Stimulated activated CD4-positive, alpha-beta T cell treated with anti-CD3 and anti-CD28 coated beads, Interleukin-4, amount 100 ng/mL, for 4 hours (primary cell): ENCODE measurements around the gene TAF12.
"Not testable (repeated sequence)": the region's sequence is repeated elsewhere in the genome, so short reads cannot be mapped to it uniquely, and the experiment has no call there.

ENCODE experiments used
- DNase-seq, 2 experiments: peaks; one replicate each; pipeline ENCODE4 v3.0.0-alpha.2; 2020

TAF12 gene

DNA sequence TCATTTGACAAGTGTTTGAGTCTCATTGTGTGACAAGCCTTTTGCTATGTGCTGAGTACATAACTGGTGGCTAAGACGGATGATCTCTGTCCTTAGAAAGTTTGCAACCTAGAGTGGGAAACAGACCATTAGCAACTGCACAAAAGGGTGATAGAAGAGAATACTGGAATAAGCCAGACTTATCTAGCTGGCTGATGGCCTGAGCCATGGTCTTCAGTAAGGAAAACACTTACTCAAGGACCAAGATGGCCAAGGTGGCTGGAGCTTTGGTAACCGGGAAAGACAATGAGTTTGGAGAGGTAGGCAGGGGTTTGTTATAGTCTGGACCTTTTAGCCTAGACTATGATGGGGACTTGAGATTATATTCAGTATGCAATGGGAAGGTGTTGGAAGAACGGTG, 1.6 kb upstream of the TAF12 start:
- DNase-seq = no peak

DNA sequence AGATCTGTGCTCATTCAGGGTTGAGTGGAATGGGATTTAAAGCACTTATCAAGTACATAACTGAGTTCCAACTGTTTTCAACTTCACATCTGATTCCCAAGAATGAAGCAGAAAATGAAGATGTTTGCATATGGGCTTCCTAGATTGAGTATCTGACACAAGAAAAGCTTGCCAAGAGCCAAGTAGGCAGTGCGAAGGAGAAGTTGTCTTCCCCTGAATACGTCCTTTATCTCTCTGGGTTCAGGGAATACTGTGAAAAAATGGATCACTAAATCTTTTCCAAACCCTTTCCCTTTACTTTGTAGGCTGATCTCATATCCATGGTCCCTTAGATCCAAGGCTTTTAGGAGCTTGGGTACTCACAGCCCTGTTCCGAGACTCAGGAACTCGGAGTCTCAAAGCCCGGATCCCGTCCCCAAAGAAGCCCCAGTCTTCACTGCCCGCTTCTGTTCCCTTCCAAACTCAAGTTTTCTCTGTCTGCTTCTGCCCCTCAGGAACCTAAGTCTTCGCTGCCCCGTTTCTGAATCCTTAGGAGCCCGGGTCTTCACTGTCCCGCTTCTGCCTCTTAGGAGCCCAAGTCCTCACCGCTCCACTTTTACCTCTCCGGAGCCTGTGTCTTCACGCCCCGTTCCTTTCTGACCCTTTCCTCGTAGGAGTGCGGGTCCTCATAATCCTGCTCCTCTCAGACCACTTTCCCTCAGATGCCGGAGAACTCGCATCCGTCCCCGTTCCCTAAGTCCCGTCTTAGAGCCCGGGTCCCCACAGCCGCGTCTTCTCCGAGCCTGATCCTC, 616 bp downstream of the TAF12 start:
- DNase-seq = peak in 1 of 2 experiments; percentile 12

DNA sequence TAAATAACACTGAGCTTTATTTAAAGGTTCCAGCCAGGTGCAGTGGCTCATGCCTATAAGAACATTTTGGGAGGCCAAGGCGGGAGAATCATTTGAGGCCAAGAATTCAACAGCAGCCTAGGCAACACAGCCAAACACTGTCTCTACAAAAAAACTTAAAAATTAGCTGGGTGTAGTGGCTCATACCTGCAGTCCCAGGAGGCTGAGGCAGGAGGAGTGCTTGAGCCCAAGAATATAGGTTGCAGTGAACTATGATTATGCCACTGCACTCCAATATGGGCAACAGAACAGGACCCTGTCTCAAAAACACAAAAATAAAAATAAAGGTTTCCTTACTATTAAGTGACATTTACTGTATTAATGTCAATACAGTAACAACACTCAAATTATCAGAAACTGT, 2.1 kb downstream of the TAF12 start:
- peak in 1 of 2 experiments; percentile 17 for DNase-seq

DNA sequence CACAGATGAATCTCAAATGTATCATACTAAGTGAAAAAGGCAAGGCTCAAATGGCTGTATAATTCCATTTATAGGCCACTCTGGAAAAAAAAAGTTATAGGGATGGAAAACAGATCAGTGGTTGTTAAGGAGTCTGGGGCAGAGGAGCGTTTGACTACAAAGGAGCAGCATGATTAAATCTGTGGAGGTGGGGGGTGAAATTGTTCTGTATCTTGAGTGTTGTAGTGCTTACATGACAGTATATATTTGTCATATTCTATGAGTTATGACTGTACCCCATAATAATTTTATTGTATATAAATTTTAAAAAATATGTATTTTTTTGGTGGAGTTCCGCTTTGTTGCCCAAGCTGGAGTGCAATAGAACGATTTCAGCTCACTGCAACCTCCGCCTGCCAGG, 10.3 kb downstream of the TAF12 start:
- DNase-seq = no peak

- DNase-seq = no peak
Measured at GRCh38 chr1:28631713-28632112, 11.2 kb downstream of the TAF12 start.

DNA sequence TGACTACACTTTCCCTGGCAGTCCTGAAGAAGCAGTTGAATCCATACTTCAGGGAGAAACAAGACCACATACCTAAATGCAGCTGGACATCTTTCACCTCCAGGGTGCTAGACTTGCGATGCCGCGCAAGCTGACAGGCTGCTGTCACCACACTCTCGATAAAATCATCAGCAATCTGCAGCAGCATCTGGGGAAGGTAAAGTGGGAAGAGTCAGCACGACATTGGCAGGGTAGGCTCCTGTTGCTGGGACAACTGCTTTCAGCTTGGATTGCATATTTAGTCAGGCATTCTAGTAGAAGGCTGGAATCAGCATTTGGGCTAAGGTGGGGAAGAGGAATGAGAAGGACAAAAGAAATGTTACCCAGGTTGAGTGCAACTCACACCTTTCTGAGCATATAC, 29.7 kb downstream of the TAF12 start:
- DNase-seq = no peak

- no peak for DNase-seq
Measured at GRCh38 chr1:28606771-28607170, 36.1 kb downstream of the TAF12 start.

DNA sequence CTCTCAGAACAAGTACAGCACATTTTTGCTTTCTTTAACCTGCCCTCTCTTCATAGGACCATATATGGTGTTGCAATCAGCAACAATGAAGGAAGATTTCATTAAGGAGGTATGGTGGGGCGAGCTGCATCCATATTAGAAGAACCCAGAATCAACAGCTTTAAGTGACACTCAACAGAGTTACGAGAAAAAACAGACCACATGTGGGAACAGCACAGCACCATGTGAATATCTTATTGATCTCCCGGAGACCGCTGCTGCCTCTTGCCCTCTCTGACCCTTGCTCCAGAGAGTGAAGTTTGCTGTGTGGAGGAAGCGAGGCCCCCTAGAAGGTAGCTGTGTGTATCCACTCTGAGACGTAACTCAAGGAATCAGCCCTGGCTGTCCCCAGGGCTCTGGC, 37.9 kb downstream of the TAF12 start:
- no peak for DNase-seq

DNA sequence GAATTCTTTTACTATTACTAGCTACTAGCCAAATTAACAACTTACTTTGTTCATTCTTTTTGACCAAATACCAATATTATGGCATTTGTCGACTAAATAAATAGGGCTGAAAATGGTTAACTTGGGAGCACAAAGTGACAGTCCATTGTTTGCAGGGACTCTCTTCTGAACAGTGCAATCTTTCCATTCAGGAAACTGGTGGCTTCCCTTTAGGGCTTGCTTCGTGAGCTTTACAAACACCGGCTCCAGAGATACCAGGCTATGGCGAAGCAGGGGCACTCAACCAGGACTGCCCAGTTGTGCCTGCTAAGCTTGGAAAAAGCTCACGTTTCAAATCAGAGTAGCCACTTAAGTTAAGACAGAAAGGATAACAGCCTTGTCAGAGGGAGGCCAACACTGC, 38.5 kb downstream of the TAF12 start:
- DNase-seq = no peak

- DNase-seq = peak in 1 of 2 experiments; percentile 8
Measured at GRCh38 chr1:28602536-28603439, 40.1 kb downstream of the TAF12 start.

DNA sequence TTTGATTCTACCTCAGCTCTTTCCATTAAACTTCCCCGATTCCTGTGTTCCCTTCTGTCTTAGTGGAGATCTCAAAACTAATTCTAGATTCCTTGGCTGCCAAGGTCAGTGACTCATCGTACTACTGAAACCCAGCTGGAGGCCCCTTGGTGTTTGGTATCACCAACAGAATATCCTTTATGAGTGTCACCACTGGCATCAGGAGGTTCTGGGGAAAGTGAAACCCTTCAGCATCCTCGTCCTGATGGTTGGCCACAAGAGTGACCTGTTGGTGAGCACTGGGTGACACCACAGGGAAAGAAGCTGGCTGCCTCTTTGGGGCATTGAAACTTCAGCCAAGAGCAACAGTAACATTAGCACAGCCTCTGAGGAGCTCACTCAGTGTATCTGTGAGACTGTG, 41.2 kb downstream of the TAF12 start:
- DNase-seq = no peak

- not testable (repeated sequence) for DNase-seq
Measured at GRCh38 chr1:28596276-28596675, 46.6 kb downstream of the TAF12 start.

- DNase-seq = no peak
Measured at GRCh38 chr1:28595412-28596191, 47.3 kb downstream of the TAF12 start.

DNA sequence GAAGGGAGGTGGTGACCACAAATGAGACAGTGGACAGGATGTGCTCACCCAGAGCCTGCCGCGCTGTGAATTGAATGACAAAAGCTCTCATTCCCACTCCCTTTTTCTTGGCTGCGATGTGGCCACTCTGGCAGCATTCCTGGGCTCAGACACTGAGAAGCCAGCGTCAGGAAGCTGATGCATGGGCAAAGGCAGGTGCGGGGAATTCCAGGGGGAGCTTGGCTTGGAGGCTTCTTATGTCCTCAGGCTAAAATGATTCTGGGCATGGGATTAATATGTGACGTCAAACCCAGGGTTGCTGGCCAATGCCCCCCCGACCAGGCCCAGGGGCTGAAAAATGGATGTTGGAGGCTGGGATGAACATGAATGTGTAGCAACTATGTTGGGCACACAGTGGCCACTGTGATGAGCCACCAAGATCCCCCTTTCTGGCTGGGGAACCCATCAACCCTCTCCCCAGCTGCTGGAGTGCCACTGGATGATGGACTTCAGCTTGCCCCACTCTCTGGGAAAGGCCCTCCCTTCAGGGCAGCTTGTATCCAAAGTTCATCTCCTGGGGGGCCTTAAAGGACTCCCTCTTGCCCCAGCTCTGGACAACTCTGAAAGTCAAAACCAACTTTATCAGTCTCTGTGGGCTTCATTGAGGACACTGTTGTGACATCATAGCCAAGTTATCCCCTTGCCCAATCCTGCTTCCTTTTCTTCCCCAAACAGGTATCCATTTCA, 48.0 kb downstream of the TAF12 start:
- not testable (repeated sequence) for DNase-seq

DNA sequence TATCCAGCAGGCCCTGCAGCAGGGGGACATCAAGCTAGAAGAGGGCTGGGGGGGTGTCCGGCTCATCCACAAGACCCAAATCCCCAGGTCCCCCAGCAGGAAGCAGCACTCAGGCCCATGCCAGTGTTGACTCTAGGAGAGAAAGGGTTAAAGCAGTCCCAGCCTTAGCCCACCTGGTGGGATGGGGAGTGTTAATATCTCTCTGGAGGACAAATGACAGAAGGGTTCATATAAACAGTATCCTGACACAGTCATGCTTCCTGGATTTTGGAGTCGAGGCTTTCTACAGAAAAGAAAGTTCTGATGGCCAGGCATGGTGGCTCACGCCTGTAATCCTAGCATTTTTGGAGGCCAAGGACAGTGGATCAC, 48.9 kb downstream of the TAF12 start:
- DNase-seq = not testable (repeated sequence)

DNA sequence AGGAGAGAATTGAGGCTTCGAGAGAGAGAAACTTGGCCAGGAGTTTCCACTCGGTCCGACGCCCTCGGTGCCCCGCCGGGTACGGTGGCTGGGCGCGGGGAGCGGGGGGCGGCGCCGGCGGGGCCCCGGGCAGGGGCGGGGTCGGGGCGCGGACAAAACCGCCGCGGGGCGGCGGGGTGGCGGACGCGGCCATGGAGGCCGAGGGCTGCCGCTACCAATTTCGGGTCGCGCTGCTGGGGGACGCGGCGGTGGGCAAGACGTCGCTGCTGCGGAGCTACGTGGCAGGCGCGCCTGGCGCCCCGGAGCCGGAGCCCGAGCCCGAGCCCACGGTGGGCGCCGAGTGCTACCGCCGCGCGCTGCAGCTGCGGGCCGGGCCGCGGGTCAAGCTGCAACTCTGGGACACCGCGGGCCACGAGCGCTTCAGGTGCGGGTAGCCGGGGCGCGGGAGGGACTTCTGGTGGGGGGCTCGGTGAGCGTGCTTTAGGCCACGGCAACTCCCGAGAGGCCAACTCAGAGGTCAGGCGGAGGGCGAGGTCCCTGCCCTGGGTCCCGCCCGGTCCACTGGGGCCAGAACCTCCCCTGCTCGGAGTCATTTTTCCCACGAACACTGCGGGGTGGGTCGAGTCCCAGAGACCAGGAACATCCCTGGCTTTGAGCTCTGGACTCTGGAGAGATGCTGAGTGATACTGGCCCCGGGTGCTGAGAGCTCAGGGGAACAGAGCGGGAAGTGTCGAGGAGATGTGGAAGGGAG, 50.4 kb downstream of the TAF12 start:
- peak in 1 of 2 experiments; percentile 16 for DNase-seq

GRCh38 chr1:28591708-28592320, 51.1 kb downstream of the TAF12 start, which contains the start of gene RAB42:
RAB42 (plus strand) TSS chr1:28592265; CDS start chr1:28592512, 247 bp downstream.
- DNase-seq = peak in 1 of 2 experiments; percentile 12

GRCh38 chr1:28586585-28587391, 56.1 kb downstream of the TAF12 start:
- not testable (repeated sequence) for DNase-seq

DNA sequence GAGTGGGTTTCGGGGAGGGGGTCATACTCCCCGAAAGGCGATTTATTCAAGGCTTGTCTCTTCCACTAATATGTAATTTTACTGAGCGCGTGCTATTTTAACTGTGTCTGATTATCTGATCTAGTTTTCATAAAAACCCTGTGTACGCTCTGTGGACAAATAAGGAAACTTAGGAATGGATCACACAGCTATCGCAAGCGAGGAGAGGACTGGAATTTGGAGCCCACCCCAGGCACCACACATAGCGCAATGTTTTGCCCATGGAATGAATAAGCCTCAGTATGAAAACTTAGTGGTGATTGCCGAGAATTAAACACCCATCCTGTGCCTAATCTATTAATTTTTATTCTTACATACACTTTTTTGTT, 60.6 kb downstream of the TAF12 start:
- no peak for DNase-seq

DNA sequence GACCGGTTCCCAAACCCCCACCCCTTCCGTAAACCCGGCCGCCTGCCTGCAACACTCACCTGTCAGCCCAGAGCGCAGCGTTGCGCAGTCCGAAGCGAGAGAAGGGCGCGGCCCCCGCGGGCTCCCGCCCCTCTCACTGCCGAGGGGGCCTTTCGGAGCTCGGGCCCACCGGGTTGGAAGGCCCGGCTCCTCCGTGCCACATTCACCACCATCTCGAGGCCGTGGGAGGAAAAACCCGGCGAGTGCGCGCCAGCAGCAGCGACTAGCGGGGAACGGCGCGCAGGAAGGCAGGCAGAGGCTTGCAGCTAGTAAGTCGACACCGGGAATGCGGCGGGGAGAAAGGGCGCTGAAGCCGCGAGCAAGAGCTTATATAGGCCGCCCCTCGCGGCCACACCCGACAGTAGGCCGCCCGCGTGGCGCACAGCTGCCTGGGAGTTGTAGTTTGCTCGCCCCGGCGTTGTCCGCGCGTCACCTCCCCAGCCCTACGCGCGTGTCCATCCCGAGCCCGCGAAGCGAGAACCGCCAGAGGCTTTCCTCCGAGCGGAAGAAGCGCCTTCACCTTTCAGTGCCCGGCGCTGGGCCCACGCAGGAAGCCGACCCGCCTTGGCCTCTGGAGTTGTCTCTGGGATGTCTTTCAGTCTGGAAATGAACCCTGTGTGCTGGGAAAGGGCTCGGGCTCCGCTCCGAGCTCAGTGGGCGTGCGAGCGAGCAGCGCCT, 61.2 kb downstream of the TAF12 start:
- peak; percentile 92 to 93 for DNase-seq
